Breast epithelium (tissue), 3 donors: ENCODE results near the gene GCN1.

Source experiments
- CTCF ChIP-seq, 3 donors: fragments of 450-650 bp; IDR thresholded peaks; one replicate each; pipeline ENCODE4 v1.5.1; 2016 to 2017; ENCODE audit warnings: antibody characterized with exemption in 3 of 3, mild to moderate bottlenecking in 3 of 3, moderate library complexity in 3 of 3
- POLR2A ChIP-seq: fragments of 450-650 bp; IDR thresholded peaks from one replicate; pipeline ENCODE4 v1.6.1; 2016; ENCODE audit warnings: antibody characterized with exemption, mild to moderate bottlenecking, moderate library complexity
- POLR2AphosphoS5 ChIP-seq, 3 donors: sonication (generic); formaldehyde crosslinking; IDR thresholded peaks; one replicate each; pipeline ENCODE4 v1.6.1; 2017; ENCODE audit warnings: antibody characterized with exemption in 3 of 3

- TF ChIP-seq CTCF (IDR thresholded peaks at IDR 0.05): no peak
- TF ChIP-seq POLR2A: no peak
- no peak for TF ChIP-seq POLR2AphosphoS5 (IDR thresholded peaks at IDR 0.05)
Observed at GRCh38 chr12:120077260-120077659, 117.3 kb downstream of the GCN1 start.
